Karpas-422 (cell line): ENCODE measurements around the gene SPRYD3. TPM values are rescaled to one million over a fixed set of nuclear protein-coding genes. Genes with fewer than 3 reads are reported as not detected.

Experiments
- DNase-seq: peaks from one replicate; pipeline ENCODE4 v3.0.0-alpha.2; 2015
- H2AFZ ChIP-seq: fragments of 200-600 bp; sonication (generic); 2 replicates; pipeline ENCODE4 v1.6.1; 2014; ENCODE audit warnings: antibody characterized with exemption, low read length, mixed read lengths
- H3K27ac ChIP-seq: fragments of 200-600 bp; sonication (generic); 2 replicates; pipeline ENCODE4 v1.5.1; 2014; ENCODE audit warnings: mild to moderate bottlenecking, low read length, moderate library complexity
- H3K27me3 ChIP-seq: fragments of 200-600 bp; sonication (generic); 2 replicates; pipeline ENCODE4 v1.6.1; 2014; ENCODE audit warnings: low read length, mixed read lengths
- H3K36me3 ChIP-seq: fragments of 200-600 bp; sonication (generic); 2 replicates; pipeline ENCODE4 v1.6.1; 2014; ENCODE audit warnings: low read length, mixed read lengths; ENCODE audit not compliant: insufficient read depth
- H3K4me1 ChIP-seq: fragments of 200-600 bp; sonication (generic); 2 replicates; pipeline ENCODE4 v1.6.1; 2014; ENCODE audit warnings: mild to moderate bottlenecking, low read length, mixed read lengths
- H3K4me2 ChIP-seq: fragments of 200-600 bp; sonication (generic); 2 replicates; pipeline ENCODE4 v1.6.1; 2014; ENCODE audit warnings: low read length, low read depth, mild to moderate bottlenecking; ENCODE audit not compliant: poor library complexity, severe bottlenecking
- H3K4me3 ChIP-seq: fragments of 200-600 bp; sonication (generic); 2 replicates; pipeline ENCODE4 v1.5.1; 2014; ENCODE audit warnings: mild to moderate bottlenecking, antibody characterized with exemption, low read length, mixed read lengths
- H3K79me2 ChIP-seq: fragments of 200-600 bp; sonication (generic); 2 replicates; pipeline ENCODE4 v1.6.1; 2014; ENCODE audit warnings: mild to moderate bottlenecking, low read length, mixed read lengths
- H3K9ac ChIP-seq: fragments of 200-600 bp; sonication (generic); 2 replicates; pipeline ENCODE4 v1.6.0; 2014; ENCODE audit warnings: low read length
- H3K9me2 ChIP-seq: fragments of 200-600 bp; sonication (generic), shearing (Covaris generic); replicated peaks from 2 replicates; pipeline ENCODE4 v1.6.0; 2014; ENCODE audit warnings: mild to moderate bottlenecking, low read length, moderate library complexity; ENCODE audit not compliant: insufficient read depth
- H3K9me3 ChIP-seq: fragments of 300-700, 200-600 bp; sonication (generic); 2 replicates; pipeline ENCODE4 v1.6.1; 2014; ENCODE audit warnings: low read length, mixed read lengths
- H4K20me1 ChIP-seq: fragments of 200-600 bp; sonication (generic); 2 replicates; pipeline ENCODE4 v1.6.1; 2014; ENCODE audit warnings: mild to moderate bottlenecking, antibody characterized with exemption, low read length, low read depth; ENCODE audit not compliant: insufficient read depth
- total RNA-seq: library from RNA; depleted of rRNA; stranded (reverse); fragments of >200 nt; shearing (Covaris generic); gene quantifications from 2 replicates; pipeline ENCODE4 v1.2.3, GENCODE V29; 2014; ENCODE audit warnings: low replicate concordance

The SPRYD3 gene
- total RNA-seq, 1 experiment from 2014 or later = 11.1 TPM

DNA sequence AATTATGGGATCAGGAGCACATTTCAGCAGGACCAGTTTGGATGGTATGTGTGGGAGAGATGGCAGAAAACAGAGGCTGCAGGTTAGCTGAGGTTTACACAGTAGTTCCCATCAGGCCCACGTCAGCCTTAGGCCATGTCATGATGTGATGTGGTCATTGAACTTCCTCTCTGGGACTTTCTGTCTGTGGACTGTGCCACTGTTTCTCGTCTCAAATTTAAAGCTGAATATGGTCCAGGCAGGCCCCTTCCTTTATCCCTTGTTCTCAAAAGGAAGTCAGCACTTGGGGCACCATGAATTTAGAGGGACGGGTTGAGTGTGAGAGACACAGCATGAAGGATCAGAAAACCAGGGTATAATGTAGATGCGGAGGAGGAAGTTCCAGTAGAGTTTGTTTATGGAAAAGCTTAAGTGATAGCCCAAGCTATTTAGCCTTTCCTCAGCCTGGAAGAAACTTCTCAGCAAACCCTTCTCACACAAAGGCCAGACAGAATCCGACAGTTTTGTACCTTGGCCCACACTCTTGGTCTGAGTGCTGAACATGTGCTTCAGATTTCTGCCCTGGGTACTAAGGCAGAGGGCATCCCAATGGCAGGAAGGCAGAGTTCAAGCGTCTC is 14.7 kb upstream of the SPRYD3 start:
- no peak overlapping the region for H3K9ac ChIP-seq
- no peak for DNase-seq
- peak overlapping the region; percentile 34; the same call in 1 of the 2 replicates for H2AFZ ChIP-seq
- H3K27me3 ChIP-seq = 0 out of 2 replicates have a peak, but pooled peaks cover 3% of the 10 kb centered on the region
- H3K4me1 ChIP-seq = peaks cover 18% of the 10 kb centered on the region
- no peak overlapping the region for H3K27ac ChIP-seq
- H3K9me3 ChIP-seq = no peaks in the 10 kb centered on the region
- H3K36me3 ChIP-seq = no peaks in the 10 kb centered on the region
- no peaks in the 10 kb centered on the region for H3K79me2 ChIP-seq
- no peaks in the 10 kb centered on the region for H4K20me1 ChIP-seq
- H3K9me2 ChIP-seq = no peaks in the 10 kb centered on the region
- no peak overlapping the region for H3K4me2 ChIP-seq
- no peak overlapping the region for H3K4me3 ChIP-seq

DNA sequence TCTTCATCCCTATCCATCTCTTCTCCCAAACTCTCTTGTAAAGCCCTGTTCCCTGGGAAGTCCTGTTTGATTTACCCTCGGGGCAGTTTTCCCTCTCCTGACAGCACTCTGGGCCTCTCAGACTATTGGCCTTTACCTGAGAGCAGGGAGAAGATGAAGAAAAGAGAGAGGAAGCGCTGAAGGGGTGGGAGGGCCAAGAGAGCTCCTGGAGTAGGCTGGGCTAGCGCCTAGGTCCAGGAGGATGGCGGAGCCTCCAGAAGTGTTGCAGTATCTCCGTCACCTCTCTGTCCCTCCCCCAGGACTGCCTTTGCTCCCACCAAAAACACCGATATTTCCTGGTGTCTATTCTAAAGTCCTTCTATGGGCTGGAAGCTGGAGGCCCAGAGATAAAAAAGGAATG is 12.6 kb upstream of the SPRYD3 start:
- H3K4me3 ChIP-seq = no peak overlapping the region
- no peak for DNase-seq
- no peaks in the 10 kb centered on the region for H3K36me3 ChIP-seq
- no peak overlapping the region for H3K4me2 ChIP-seq
- no peaks in the 10 kb centered on the region for H3K4me1 ChIP-seq
- no peaks in the 10 kb centered on the region for H4K20me1 ChIP-seq
- no peaks in the 10 kb centered on the region for H3K79me2 ChIP-seq
- H2AFZ ChIP-seq = no peak overlapping the region
- no peaks in the 10 kb centered on the region for H3K27me3 ChIP-seq
- no peaks in the 10 kb centered on the region for H3K9me2 ChIP-seq
- no peak overlapping the region for H3K27ac ChIP-seq
- no peak overlapping the region for H3K9ac ChIP-seq
- H3K9me3 ChIP-seq = no peaks in the 10 kb centered on the region

DNA sequence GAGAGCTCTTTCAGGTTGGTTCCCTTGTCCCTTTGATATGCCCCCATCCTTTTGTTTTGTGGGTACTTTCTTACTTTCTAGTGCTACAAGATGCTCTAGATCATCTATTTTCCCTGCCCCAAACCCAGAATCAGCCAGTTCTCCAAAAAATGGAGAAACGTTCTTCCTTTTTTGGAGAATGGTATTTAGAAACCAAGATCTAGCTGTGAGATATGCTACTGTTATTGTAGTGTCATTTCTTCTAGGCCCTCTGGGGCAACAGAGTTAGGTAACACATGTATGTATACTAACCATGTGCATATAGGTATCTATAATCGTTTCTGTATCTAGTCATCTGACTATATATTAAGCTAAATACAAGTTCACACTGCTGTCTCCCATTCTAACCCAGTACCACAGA is 11.4 kb upstream of the SPRYD3 start:
- Histone ChIP-seq H3K4me2 (no peak overlapping the region), H2AFZ (no peak overlapping the region)
- DNase-seq = no peak

DNA sequence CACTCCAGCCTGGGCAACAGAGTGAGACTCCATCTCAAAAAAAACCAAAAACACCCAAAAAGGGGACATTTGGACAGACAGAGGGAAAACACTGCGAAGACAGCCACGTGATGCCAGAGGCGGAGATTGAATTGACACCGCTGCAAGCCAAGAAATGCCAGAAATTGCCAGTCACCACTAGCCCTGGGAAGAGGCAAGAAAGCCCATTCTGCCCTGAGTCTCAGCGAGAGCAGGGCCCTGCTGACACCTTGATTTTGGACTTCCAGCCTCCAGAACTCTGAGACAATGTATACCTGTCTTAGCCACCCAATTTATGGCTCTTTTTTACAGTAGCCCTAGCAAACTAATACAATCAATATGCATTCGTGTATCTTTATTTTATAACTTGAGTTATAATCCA is 10.9 kb upstream of the SPRYD3 start:
- Histone ChIP-seq H3K9me3 (no peaks in the 10 kb centered on the region), H3K4me1 (no peaks in the 10 kb centered on the region), H4K20me1 (no peaks in the 10 kb centered on the region), H3K27ac (no peak overlapping the region), H3K36me3 (no peaks in the 10 kb centered on the region), H3K9ac (no peak overlapping the region), H2AFZ (no peak overlapping the region), H3K4me3 (no peak overlapping the region), H3K27me3 (no peaks in the 10 kb centered on the region), H3K79me2 (no peaks in the 10 kb centered on the region), H3K9me2 (no peaks in the 10 kb centered on the region), H3K4me2 (no peak overlapping the region)
- DNase-seq = no peak

More for the DNA sequence above, 11.4 kb upstream of the SPRYD3 start:
- H3K79me2 ChIP-seq = no peaks in the 10 kb centered on the region
- H3K27ac ChIP-seq = no peak overlapping the region
- H3K27me3 ChIP-seq = no peaks in the 10 kb centered on the region
- H4K20me1 ChIP-seq = no peaks in the 10 kb centered on the region
- no peaks in the 10 kb centered on the region for H3K9me3 ChIP-seq
- H3K36me3 ChIP-seq = no peaks in the 10 kb centered on the region
- no peak overlapping the region for H3K4me3 ChIP-seq
- no peak overlapping the region for H3K9ac ChIP-seq
- H3K9me2 ChIP-seq = no peaks in the 10 kb centered on the region
- no peaks in the 10 kb centered on the region for H3K4me1 ChIP-seq

DNA sequence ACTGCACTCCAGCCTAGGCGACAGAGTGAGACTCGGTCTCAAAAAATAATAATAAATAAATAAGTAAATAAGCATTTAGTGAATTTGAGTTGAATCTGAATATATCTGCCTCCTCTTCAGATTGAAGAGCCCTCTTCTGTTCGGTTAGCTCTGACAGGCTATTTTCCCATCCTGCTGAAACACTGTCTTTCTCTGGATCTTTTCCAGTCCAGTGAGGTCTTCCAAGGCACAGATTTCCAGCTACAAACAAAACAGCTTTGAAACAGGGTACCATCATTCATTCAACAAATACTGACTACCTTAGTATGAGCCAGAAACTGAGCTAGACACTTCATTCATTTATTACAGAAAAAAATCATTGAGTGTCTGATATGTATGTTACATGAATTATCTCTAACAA is 7.2 kb upstream of the SPRYD3 start:
- no peaks in the 10 kb centered on the region for H4K20me1 ChIP-seq
- H3K36me3 ChIP-seq = no peaks in the 10 kb centered on the region
- no peak overlapping the region for H3K4me3 ChIP-seq
- no peaks in the 10 kb centered on the region for H3K9me3 ChIP-seq
- no peaks in the 10 kb centered on the region for H3K9me2 ChIP-seq
- no peak overlapping the region for H2AFZ ChIP-seq
- H3K27me3 ChIP-seq = no peaks in the 10 kb centered on the region
- no peak overlapping the region for H3K27ac ChIP-seq
- no peaks in the 10 kb centered on the region for H3K79me2 ChIP-seq
- no peak overlapping the region for H3K9ac ChIP-seq
- H3K4me1 ChIP-seq = no peaks in the 10 kb centered on the region
- no peak overlapping the region for H3K4me2 ChIP-seq
- DNase-seq = no peak

DNA sequence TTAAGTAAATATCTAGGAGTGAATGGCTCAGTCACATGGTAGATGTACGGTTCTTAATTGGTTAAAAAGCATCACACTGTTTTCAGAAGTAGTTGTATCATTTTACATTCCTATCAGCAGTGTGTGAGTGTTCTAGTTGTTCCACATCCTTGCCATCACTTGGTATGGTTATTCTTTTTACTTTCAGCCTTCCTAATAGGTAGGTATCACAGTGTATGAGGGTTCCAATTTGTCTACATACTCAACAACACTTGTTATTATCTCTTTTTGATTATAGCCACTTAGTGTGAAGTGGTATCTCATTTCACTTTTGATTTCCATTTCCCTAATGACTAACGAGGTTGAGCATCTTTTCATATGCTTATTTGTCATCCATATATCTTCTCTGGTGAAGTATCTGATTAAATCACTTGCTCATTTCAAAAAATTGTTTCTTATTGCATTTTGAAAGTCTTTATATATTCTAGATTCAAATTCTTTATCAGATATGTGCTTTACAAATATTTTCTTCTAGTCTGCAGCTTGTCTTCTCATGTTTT is 3.5 kb upstream of the SPRYD3 start:
- no peaks in the 10 kb centered on the region for H3K9me3 ChIP-seq
- no peaks in the 10 kb centered on the region for H3K36me3 ChIP-seq
- H3K79me2 ChIP-seq = peaks cover 7% of the 10 kb centered on the region
- no peak overlapping the region for H3K9ac ChIP-seq
- no peak overlapping the region for H2AFZ ChIP-seq
- H3K27ac ChIP-seq = no peak overlapping the region
- H3K27me3 ChIP-seq = no peaks in the 10 kb centered on the region
- H3K4me3 ChIP-seq = no peak overlapping the region
- no peaks in the 10 kb centered on the region for H4K20me1 ChIP-seq
- DNase-seq = no peak
- no peak overlapping the region for H3K4me2 ChIP-seq
- peaks cover 18% of the 10 kb centered on the region for H3K4me1 ChIP-seq
- no peaks in the 10 kb centered on the region for H3K9me2 ChIP-seq

DNA sequence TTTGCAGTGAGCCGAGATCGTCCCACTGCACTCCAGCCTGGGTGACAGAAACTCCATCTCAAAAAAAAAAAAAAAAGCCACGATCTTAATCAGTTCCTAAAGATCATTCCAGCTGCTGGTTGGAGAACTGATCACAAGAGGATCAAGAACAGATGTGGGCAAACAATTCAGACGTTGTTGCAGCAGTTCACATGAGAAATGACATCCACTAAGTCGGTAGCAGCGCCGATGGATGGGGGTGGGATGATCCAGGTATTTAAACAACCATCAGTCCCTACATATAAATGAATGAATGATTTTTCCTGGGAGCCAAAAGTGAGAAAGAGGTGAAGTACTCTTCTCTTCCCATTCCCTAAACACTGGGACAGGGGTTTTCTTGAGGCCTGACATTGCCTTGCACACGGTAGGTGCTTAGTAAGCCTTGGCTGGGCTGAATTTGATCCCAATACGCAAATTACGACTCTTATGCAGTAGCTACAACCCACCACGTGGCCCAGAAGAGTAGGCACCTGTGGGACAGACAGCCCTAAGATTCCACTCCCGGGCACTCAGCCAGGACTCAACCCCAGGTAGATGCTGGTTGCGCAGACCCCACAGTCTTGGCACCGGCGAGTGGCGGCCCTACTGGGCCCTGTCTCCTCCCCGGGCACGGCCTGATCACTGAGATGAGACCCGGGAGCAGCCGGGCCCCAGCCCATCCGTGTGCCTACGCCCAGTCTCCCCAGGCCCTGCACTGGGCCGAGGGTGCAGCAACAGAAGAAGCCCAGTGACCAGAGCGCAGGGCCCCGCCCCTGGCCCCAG is 565 bp downstream of the SPRYD3 start:
- peaks cover 18% of the 10 kb centered on the region for H3K4me1 ChIP-seq
- H3K9me3 ChIP-seq = no peaks in the 10 kb centered on the region
- H3K9me2 ChIP-seq = no peaks in the 10 kb centered on the region
- peak; percentile 91 for DNase-seq
- no peaks in the 10 kb centered on the region for H4K20me1 ChIP-seq
- peak overlapping the region; percentile 84 for H3K27ac ChIP-seq
- H3K79me2 ChIP-seq = peaks cover 12% of the 10 kb centered on the region
- H2AFZ ChIP-seq = peak overlapping the region; percentile 78; the same call in 1 of the 2 replicates
- H3K4me3 ChIP-seq = peak overlapping the region; percentile 82
- H3K27me3 ChIP-seq = no peaks in the 10 kb centered on the region
- H3K36me3 ChIP-seq = no peaks in the 10 kb centered on the region
- H3K9ac ChIP-seq = peak overlapping the region; percentile 91
- peak overlapping the region; percentile 100 for H3K4me2 ChIP-seq

DNA sequence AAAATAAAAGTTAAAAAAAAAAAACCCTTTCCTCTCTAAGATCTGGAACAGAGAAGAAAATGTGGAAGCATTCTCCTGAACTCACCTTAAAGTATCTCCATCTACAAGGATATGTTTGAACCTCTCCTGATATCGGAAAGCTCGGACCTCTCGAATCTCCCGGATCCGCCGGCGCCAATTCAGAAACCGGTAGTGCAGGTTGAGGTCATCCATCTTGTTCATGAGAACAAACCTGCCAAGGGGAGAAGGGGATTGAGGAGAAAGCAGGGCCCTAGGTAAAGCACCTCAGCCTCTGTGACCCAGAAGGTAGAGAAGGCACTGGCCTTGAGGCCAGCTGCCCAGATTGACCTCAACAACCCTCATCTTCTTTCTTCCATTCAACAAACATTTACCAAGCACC is 2.2 kb downstream of the SPRYD3 start:
- Histone ChIP-seq H3K27ac (no peak overlapping the region), H3K9me3 (no peaks in the 10 kb centered on the region), H3K9ac (no peak overlapping the region), H3K9me2 (no peaks in the 10 kb centered on the region), H3K4me3 (no peak overlapping the region), H3K4me1 (peaks cover 18% of the 10 kb centered on the region), H3K4me2 (no peak overlapping the region), H3K27me3 (no peaks in the 10 kb centered on the region), H3K36me3 (no peaks in the 10 kb centered on the region), H3K79me2 (peaks cover 12% of the 10 kb centered on the region), H4K20me1 (no peaks in the 10 kb centered on the region), H2AFZ (no peak overlapping the region)
- DNase-seq = no peak
